Stimulated activated CD4-positive, alpha-beta T cell treated with anti-CD3 and anti-CD28 coated beads, Interleukin-1b, Interleukin-23, amount 100 ng/mL, for 4 hours (primary cell): ENCODE data around the gene ISG15.

ENCODE experiments used
- DNase-seq, 2 donors: peaks; one replicate each; pipeline ENCODE4 v3.0.0-alpha.2; 2020; ENCODE audit warnings: low read depth in 2 of 2

ISG15 gene

GRCh38 chr1:1061682-1062345 lies 48.5 kb downstream of the ISG15 start:
- no peak for DNase-seq

- DNase-seq, result no peak
Observed at GRCh38 chr1:1062348-1063163, 49.3 kb downstream of the ISG15 start.

- no peak for DNase-seq
Observed at GRCh38 chr1:1063261-1063944, 50.1 kb downstream of the ISG15 start.
